ENCODE results near the gene CLDN5. TPM values are rescaled to one million over a fixed set of nuclear protein-coding genes. Genes with fewer than 3 reads are reported as not detected.
"Not testable (repeated sequence)": the region's sequence is repeated elsewhere in the genome, so short reads cannot be mapped to it uniquely, and the experiment has no call there.

The CLDN5 gene
- polyA plus RNA-seq, 4 donors, result 19.4 to 39.7 (median 21.4) TPM

DNA sequence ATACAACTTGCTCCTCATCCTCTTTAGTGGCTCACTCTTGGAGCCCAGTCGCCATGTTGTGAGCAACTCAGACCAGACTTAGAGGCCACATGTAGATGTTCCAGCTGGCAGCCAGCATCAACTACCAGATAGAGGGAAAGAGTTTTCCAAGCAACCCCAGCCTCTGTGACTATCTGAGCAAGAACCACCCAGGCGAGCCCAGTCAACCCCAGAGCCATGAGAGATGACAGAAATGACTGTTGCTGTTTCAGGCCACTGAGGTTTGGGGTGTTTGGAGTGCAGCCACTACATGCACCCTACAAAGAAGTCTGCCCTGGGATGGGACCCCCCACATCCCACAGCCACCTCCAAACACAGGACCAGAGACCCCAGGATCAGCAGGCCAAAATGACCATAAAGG is 24.8 kb upstream of the CLDN5 start:
- DNase-seq (ENCODE audit: low read depth in 4 of 4, low spot score in 3 of 4), result no peak

DNA sequence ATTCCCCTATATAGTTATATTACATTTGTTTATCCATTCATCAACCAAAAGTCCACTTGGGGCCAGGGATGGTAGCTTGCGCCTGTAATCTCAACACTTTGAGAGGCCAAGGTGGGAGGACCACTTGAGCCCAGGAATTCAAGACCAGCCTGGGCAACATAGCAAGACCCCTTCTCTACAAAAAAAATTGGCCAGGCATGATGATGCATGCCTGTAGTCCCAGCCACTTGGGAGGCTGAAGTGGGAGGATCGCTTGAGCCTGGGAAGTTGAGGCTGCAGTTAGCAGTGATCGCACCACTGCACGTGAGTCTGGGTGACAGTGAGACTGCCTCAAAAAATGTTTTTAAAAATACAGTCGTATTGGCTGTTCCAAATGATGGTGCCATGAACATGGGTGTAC is 24.2 kb upstream of the CLDN5 start:
- not testable (repeated sequence) for DNase-seq (ENCODE audit: low read depth in 4 of 4, low spot score in 3 of 4)

DNA sequence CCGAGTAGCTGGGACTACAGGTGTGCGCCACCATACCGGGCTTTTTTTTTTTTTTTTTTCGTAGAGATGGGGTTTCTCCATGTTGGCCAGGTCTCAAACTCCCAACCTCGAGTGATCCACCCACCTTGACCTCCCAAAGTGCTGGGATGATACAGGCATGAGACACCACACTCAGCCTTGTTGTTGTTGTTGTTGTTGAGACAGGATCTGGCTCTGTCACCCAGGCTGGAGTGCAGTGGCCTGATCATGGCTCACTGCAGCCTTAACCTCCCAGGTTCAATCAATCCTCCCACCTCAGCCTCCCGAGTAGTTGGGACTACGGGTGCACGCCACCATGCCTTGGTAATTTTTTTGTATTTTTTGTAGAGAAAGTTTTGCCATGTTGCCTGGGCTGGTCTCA is 23.4 kb upstream of the CLDN5 start:
- no peak for DNase-seq (ENCODE audit: low read depth in 4 of 4, low spot score in 3 of 4)

DNA sequence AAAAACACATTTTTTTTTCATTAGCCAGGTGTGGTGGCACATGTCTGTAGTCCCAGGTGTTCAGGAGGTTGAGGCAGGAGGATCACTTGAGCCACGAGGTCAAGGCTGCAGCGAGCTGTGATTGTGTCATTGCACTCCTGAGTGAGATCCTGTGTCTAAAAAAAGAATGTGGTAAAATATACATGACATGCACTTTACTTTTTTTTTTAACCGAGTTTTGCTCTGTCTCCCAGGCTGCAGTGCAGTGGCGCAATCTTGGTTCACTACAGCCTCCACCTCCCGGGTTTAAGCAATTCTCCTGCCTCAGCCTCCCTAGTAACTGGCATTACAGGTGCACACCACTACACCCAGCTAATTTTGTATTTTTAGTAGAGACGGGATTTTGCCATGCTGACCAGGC is 22.5 kb upstream of the CLDN5 start:
- no peak for DNase-seq (ENCODE audit: low read depth in 4 of 4, low spot score in 3 of 4)

DNA sequence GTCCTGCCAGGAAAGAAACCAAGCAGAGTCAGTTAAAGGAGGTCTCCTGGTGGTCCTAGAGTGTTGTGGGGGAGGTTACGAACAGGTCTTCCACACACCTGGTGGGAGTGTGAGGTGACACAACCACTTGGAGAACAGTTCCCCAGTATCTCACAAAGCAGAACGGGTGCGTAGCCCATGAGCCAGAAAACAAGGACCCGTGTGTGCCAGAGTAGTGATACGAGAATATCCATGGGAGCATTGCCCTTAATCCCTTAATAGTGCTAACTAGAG is 21.7 kb upstream of the CLDN5 start:
- DNase-seq (ENCODE audit: low read depth in 4 of 4, low spot score in 3 of 4), result no peak

DNA sequence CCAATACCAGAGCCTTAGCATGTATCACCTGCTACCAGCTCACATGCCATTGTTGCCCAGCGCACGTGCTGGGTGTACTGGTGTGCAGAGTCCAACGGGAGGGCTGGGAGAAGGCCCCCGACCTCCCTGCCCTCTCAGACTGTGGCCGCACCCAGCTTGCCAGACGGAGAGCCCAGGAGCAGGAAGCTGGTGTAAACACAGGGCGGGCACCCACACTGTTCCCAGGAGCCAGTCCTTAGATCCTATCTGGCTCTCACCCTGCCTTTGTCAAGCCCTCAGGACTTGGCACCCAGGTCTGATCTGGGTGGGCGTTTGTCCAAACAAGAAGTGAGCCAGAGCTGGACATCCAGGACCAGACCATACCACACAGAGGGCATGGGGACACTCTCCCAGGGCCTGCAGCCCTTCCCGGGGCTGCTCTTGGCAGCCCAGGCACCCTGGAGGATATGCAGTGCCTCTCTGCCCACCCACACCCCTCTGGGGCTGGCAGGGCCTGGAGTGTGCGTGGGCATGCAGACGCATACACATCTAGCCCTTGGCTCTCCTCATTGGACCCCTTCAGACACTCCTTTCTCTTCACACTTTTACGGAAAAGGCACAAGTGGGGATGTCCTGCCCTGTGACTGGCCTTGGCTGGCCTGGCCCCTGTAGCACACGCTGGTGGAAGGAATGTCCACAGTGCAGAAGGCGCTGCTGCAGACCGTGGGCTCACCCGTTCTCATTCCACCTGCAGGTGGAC is 19.9 kb upstream of the CLDN5 start:
- no peak for DNase-seq (ENCODE audit: low read depth in 4 of 4, low spot score in 3 of 4)

DNA sequence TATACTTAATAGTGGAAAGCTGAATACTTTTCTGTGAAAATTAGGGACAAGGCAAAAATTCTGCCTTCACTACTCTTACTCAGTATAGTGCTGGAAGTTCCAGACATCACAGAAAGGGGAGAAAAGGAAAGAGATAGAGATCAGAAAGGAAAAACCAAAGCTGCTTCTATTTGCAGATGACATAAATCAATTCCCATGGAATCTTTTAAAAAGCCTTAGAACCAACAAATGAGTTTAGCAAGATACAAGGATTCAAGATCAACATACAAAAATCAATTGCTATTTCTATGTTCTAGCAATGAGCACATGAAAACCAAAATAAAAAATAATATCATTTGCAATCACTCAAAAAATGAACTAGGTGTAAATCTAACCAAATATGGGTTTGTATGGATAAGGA is 16.2 kb upstream of the CLDN5 start:
- no peak for DNase-seq (ENCODE audit: low read depth in 4 of 4, low spot score in 3 of 4)

DNA sequence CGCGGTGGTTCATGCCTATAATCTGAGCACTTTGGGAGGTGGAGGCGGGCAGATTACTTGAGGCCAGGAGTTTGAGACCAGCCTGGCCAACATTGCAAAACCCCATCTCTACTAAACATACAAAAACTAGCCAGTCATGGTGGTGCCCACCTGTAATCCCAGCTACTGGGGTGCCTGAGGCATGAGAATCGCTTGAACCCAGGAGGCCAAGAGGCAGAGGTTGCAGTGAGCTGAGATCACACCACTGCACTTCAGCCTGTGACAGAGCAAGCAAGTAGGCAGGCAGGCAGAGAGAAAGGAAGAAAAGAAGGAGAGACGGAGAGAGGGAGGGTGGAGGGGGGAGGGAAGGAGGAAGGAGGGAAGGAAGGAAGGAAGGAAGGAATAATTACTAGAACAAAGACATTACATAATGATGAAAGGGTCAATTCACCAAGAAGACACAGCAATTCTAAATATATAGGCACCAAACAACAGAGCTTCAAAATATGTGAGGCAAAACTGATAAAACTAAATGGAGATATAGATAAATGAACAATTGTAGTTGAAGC is 13.8 kb upstream of the CLDN5 start:
- no peak for DNase-seq (ENCODE audit: low read depth in 4 of 4, low spot score in 3 of 4)

DNA sequence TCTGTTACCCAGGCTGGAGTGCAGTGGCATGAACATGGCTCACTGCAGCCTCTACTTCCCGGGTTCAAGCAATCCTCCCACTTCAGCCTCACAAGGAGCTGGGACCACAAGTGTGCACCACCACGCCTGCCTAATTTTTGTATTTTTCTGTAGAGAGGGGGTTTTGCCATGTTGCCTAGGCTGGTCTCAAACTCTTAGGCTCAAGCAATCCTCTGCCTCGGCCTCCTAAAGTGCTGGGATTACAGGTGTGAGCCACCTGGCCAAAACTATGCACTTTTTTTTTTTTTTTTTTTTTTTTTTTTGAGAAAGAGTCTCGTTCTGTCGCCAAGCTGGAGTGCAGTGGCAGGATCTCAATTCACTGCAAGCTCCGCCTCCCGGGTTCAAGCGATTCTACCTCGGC is 12.4 kb upstream of the CLDN5 start:
- DNase-seq (ENCODE audit: low read depth in 4 of 4, low spot score in 3 of 4), result no peak

DNA sequence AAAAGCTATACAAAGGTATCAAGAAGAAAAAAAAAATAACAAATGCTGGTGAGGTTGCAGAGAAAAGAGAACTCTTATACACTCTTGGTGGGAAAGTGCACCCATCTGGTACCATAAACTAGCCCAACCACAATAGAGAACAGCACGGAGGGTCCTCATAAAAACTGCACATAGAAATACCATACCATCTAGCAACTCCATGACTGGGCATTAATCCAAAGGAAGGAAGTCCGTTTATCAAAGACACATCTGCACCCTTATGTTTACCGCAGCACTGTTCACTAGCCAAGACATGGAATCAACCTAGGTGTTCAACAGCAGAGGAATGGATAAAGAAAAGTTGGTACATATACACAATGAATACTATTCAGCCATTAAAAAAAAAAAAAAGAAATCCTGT is 10.8 kb upstream of the CLDN5 start:
- DNase-seq (ENCODE audit: low read depth in 4 of 4, low spot score in 3 of 4), result no peak

DNA sequence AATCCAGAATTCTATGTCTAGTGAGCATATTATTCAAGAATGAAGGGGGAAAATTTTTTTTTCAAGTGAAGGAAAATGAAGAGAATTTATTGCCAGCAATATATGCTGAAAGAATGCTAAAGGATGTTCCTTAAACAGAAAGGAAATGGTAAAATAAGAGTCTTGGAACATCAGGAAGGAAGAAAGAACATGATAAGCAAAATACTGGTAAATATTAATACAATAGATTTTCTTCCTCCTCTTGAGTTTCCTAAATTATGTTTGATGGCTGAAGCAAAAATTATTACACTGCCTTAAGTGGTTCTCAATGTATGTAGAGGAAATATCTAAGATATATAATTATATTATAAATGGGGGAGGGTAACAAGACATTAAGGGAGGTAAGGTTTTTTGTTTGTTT is 9.6 kb upstream of the CLDN5 start:
- no peak for DNase-seq (ENCODE audit: low read depth in 4 of 4, low spot score in 3 of 4)

DNA sequence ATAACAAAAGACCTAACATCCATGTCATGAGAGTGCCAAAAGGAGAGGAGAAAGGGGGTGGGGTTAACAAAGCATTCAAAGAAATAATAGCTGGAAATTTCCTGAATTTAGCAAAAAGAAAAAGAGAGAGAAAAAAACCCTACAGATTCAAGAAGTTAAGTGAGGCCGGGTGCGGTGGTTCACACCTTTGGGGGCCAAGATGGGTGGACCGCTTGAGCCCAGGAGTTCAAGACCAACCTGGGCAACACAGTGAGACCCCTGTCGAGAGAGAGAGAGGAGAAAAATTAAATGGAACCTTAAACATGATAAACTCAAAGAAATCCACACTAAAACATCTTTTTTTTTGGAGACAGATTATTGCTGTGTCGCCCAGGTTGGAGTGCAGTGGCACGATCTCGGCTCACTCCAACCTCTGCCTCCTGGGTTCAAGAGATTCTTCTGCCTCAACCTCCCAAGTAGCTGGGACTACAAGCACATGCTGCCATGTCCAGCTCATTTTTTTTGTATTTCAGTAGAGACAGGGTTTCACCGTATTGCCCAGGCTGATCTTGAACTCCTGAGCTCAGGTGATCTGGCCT is 8.9 kb upstream of the CLDN5 start:
- DNase-seq (ENCODE audit: low read depth in 4 of 4, low spot score in 3 of 4), result no peak

DNA sequence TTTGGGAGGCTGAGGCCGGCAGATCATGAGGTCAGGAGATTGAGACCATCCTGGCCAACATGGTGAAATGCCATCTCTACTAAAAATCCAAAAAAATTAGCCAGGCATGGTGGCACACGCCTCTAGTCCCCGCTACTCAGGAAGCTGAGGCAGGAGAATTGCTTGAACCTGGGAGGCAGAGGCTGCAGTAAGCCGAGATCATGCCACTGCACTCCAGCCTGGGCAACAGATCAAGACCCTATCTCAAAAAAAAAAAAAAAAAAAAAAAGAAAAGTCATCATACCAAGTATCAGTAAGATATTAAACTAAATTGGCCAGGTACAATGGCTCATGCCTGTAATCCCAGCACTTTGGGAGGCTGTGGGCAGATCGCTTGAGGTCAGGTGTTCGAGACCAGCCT is 7.1 kb upstream of the CLDN5 start:
- not testable (repeated sequence) for DNase-seq (ENCODE audit: low read depth in 4 of 4, low spot score in 3 of 4)

DNA sequence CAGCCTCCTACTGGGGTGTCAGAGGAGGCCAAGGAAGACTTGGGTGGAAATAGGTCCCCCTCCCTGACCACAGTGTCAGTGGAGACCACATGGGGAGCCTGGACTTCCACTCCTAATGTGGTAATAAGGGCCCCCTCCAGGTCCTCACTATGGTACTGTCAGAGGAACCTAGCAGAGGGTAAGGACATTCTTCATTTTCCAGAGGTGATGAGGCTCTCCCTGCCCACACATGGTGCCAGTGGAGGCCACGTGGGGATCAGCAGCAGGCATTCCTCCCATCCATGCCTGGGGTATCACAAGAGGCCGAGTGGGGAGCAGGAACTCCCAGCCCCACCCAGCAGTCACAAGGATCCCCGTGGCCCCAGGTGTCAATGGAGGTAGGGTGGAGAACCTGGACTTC is 6.5 kb upstream of the CLDN5 start:
- DNase-seq (ENCODE audit: low read depth in 4 of 4, low spot score in 3 of 4), result no peak

DNA sequence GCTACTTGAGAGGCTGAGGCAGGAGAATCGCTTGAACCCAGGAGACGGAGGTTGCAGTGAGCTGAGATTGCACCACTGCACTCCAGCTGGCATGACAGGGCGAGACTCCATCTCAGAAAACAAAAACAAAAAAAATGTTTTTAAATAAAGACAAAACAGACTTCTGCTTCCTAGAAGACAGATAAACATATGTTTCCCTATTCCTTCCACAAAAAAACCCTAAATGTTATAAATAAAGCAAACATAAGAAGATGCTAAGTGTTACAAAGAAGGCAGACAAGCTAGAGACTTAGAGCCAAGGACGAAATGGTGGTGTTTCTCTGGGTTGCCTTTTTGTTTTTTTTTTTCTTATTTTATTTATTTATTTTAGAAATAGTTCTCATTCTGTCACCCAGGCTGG is 5.6 kb upstream of the CLDN5 start:
- DNase-seq (ENCODE audit: low read depth in 4 of 4, low spot score in 3 of 4), result no peak

DNA sequence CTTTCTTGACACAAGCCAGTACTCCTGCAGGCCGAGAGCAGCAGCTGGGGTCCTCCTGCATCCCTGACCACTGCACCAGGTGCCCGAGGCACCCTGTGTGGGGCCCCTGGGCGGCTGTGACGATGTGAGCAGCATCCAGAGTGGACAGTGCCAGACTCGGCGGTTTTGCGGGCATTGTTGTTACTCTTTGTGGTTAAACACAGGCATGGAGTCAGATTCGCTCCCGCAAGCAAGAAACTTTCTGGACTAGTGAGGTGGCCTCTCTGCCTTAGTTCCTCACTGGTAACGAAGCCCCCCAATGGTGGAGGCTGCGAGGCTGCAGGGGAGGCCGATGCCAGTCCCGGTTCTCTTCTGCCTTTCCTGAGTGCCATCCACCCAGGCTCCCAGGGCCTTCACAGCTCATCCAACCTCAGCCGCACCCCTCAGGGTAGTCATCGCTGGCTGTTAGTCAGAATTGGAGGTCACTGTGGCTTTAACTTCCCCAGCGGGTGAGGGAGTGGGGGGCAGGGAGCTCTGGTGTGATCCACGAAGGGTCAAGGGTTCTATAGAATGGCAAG is 3.7 kb upstream of the CLDN5 start:
- no peak for DNase-seq (ENCODE audit: low read depth in 4 of 4, low spot score in 3 of 4)

DNA sequence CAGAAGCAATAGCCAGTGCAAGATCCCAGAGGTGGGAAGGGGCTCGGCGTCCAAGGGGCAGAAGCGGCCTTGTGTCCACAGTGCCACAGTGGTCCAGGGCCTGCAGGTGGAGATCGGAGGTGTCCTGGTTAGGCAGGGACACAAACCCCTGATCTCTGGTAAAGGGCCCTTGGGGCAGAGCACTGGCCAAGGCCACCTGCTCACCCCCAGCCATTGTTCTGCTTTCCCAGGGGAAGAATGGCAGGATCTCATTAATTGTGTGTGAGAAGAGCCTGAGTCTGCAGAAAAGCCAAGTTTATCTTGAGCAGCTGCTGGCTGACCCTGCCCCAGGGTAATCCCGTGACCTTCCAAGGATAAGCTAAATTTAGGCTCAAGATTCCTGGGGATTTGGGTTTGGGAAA is 3.1 kb upstream of the CLDN5 start:
- DNase-seq (ENCODE audit: low read depth in 4 of 4, low spot score in 3 of 4), result no peak

DNA sequence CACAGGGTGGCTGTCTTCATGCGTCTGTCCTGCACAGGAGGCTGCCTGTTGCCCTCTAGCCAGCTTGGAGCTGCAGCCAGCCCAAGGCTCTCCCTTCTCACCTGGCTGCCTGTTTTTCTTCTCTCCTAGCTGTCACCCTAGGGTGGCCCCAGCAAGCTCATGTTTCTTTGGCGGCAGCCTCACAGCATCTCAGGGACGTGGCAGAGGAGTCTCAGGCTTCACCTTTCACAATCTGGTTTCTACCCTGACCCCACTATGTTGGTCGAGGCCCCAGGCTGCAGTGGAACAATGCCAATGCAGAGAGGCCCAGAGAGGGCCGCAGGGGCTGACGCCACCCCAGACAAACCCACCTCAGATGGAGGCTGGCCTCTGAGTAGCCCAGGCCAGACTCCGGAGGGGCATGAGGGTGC is 2.5 kb upstream of the CLDN5 start:
- DNase-seq (ENCODE audit: low read depth in 4 of 4, low spot score in 3 of 4), result no peak

DNA sequence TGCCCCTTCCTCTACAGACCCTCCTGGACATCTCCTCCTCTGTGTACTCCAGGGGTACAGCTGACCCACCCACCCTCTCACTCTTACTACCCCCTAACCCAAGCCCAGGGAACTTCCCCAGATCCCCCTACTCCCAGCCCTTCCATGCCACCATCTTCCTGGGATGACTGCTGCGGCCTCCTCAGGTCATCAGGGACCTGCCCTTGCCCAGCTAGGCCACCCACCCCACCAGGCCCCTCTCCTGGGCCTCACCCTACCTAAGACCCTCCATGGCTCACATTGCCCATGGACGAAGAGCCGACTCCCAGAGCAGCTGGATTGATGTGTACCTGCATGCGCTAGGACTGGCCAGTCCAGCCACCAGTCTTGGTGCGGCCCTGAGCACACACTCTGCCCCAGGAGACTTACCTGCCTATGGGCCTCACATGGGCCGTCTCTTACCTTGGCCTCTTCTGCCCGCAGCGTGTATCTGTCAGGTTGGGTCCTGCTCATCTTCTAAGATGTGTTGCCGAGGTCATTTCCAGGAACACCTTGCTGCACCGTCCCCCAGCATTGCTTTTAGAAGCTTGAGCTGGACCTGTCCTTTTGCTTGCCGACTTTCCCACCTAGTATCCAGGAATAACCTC is 2.0 kb upstream of the CLDN5 start:
- DNase-seq (ENCODE audit: low read depth in 4 of 4, low spot score in 3 of 4), result no peak

DNA sequence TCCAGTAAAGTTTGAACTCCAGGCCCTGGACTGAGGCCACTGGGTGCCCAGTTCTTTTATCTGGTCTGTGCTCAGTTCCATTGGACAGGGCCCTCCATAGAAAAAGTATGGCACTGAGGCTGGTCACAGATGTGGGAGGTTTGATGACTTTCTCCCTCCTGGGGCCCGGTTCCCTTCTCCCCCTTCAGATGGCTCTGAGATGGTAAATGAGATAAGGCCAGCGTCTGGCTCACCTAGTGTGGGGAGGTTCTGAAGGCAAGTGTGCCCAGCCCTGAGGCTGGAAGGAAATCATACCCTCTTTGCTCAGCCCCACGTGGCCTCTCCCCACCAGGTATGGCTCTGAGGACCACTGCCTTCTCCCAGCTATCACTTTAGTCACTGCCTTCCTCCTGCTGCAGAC is 1.5 kb upstream of the CLDN5 start:
- DNase-seq (ENCODE audit: low read depth in 4 of 4, low spot score in 3 of 4), result no peak

DNA sequence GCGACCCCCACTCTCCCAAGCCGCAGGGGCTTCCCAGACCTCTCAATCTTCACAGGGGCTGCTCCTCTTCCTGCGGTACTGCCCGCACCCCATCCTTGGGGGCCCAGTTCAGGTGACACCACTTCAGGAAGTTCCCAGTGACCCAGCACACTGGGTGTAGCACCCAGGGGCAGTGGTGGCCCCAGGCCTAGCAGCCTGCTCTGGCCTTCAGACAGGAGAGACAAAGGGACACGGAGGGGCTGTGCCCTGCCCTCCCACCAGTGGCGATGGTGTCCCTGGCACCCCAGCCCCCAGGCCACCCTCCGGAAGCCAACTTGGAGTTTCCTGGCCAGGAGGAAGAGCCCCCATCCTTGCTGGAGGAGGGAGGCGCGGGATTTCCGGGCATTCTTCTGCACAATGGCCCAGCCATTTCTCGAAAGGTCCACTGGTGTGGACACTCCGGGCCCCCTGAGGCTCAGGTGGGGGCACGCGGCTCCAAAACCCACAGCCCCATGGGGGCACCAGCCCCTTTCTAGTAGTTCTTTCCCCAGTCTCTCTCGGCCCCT is 978 bp upstream of the CLDN5 start:
- no peak for DNase-seq (ENCODE audit: low read depth in 4 of 4, low spot score in 3 of 4)
